ENCODE data around the gene PVALEF. TPM values are rescaled to one million over a fixed set of nuclear protein-coding genes. Genes with fewer than 3 reads are reported as not detected.

PVALEF gene
- total and polyA plus RNA-seq, 2 of the 13 experiments (the other 11 are each of a cell fraction or from before 2014, with no cell fraction given): 0.18 TPM

- no peak for TF ChIP-seq HIC2 (CRISPR knock-in tag; IDR thresholded peaks at IDR 0.05; ENCODE audit: low read depth)
- TF ChIP-seq ZNF891 (CRISPR knock-in tag; IDR thresholded peaks at IDR 0.05): 0 out of 2 replicates have a peak, but pooled peaks have one; percentile 20
- TF ChIP-seq, protein P1, sequence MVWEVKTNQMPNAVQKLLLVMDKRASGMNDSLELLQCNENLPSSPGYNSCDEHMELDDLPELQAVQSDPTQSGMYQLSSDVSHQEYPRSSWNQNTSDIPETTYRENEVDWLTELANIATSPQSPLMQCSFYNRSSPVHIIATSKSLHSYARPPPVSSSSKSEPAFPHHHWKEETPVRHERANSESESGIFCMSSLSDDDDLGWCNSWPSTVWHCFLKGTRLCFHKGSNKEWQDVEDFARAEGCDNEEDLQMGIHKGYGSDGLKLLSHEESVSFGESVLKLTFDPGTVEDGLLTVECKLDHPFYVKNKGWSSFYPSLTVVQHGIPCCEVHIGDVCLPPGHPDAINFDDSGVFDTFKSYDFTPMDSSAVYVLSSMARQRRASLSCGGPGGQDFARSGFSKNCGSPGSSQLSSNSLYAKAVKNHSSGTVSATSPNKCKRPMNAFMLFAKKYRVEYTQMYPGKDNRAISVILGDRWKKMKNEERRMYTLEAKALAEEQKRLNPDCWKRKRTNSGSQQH (CRISPR knock-in tag; IDR thresholded peaks at IDR 0.05; ENCODE audit: low read depth): no peak
- no peak for TF ChIP-seq ZNF101 (CRISPR knock-in tag; IDR thresholded peaks at IDR 0.05; ENCODE audit: borderline replicate concordance, low read depth)
- TF ChIP-seq SALL1 (CRISPR knock-in tag; IDR thresholded peaks at IDR 0.05): peak; percentile 11; the same call in 1 of the 2 replicates
- 0 out of 2 replicates have a peak, but pooled peaks have one; percentile 10 for TF ChIP-seq ARID3A (IDR thresholded peaks at IDR 0.05; ENCODE audit: low read depth, low read length)
- 0 out of 2 replicates have a peak, but pooled peaks have one; percentile 17 for TF ChIP-seq ZNF547 (CRISPR knock-in tag; IDR thresholded peaks at IDR 0.05)
- TF ChIP-seq SMYD3 (CRISPR knock-in tag; IDR thresholded peaks at IDR 0.05): no peak
- TF ChIP-seq ZNF790 (CRISPR knock-in tag; IDR thresholded peaks at IDR 0.05; ENCODE audit: borderline replicate concordance): no peak
- TF ChIP-seq ZFP36L1 (CRISPR knock-in tag; IDR thresholded peaks at IDR 0.05): no peak
- TF ChIP-seq, protein P2, sequence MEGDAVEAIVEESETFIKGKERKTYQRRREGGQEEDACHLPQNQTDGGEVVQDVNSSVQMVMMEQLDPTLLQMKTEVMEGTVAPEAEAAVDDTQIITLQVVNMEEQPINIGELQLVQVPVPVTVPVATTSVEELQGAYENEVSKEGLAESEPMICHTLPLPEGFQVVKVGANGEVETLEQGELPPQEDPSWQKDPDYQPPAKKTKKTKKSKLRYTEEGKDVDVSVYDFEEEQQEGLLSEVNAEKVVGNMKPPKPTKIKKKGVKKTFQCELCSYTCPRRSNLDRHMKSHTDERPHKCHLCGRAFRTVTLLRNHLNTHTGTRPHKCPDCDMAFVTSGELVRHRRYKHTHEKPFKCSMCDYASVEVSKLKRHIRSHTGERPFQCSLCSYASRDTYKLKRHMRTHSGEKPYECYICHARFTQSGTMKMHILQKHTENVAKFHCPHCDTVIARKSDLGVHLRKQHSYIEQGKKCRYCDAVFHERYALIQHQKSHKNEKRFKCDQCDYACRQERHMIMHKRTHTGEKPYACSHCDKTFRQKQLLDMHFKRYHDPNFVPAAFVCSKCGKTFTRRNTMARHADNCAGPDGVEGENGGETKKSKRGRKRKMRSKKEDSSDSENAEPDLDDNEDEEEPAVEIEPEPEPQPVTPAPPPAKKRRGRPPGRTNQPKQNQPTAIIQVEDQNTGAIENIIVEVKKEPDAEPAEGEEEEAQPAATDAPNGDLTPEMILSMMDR (CRISPR knock-in tag; IDR thresholded peaks at IDR 0.05): peak; percentile 65
- 0 out of 2 replicates have a peak, but pooled peaks have one; percentile 14 for TF ChIP-seq CBFB (CRISPR knock-in tag; IDR thresholded peaks at IDR 0.05)
- no peak for TF ChIP-seq LCORL (IDR thresholded peaks at IDR 0.05)
- TF ChIP-seq LCORL (CRISPR knock-in tag; IDR thresholded peaks at IDR 0.05): 0 out of 2 replicates have a peak, but pooled peaks have one; percentile 20
- peak; percentile 20; the same call in 1 of the 2 replicates for TF ChIP-seq KDM2A (CRISPR knock-in tag; IDR thresholded peaks at IDR 0.05; ENCODE audit: borderline replicate concordance, low read depth)
- TF ChIP-seq, protein P3, sequence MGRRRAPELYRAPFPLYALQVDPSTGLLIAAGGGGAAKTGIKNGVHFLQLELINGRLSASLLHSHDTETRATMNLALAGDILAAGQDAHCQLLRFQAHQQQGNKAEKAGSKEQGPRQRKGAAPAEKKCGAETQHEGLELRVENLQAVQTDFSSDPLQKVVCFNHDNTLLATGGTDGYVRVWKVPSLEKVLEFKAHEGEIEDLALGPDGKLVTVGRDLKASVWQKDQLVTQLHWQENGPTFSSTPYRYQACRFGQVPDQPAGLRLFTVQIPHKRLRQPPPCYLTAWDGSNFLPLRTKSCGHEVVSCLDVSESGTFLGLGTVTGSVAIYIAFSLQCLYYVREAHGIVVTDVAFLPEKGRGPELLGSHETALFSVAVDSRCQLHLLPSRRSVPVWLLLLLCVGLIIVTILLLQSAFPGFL (CRISPR knock-in tag; IDR thresholded peaks at IDR 0.05): no peak
Observed at GRCh38 chr17:81200695-81201580, 35.6 kb downstream of the PVALEF start (continued).
